Fibroblast of gingiva (primary cell): ENCODE results near the gene RANGAP1.
"Not testable (repeated sequence)": the region's sequence is repeated elsewhere in the genome, so short reads cannot be mapped to it uniquely, and the experiment has no call there.

ENCODE experiments used
- DNase-seq: peaks from one replicate; pipeline ENCODE4 v3.0.0-alpha.2; 2011; ENCODE audit warnings: low read depth

RANGAP1 gene

DNA sequence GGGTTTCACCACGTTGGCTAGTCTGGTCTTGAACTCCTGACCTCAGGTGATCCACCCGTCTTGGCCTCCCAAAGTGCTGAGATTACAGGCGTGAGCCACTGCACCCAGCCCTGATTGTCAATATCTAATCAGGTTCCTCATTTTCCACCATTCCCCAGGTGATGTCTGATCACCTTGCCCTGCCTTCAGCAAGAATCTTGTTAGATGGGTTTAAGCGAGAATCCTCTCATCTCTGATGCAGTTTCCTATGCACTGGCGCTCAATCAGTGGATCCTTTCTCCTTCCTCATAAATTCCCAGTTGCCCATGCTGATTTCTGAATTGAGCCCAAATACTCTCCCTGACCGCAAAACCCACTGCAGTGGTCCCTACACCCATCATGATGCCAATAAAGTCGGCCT lies 14.7 kb upstream of the RANGAP1 start:
- DNase-seq = no peak

DNA sequence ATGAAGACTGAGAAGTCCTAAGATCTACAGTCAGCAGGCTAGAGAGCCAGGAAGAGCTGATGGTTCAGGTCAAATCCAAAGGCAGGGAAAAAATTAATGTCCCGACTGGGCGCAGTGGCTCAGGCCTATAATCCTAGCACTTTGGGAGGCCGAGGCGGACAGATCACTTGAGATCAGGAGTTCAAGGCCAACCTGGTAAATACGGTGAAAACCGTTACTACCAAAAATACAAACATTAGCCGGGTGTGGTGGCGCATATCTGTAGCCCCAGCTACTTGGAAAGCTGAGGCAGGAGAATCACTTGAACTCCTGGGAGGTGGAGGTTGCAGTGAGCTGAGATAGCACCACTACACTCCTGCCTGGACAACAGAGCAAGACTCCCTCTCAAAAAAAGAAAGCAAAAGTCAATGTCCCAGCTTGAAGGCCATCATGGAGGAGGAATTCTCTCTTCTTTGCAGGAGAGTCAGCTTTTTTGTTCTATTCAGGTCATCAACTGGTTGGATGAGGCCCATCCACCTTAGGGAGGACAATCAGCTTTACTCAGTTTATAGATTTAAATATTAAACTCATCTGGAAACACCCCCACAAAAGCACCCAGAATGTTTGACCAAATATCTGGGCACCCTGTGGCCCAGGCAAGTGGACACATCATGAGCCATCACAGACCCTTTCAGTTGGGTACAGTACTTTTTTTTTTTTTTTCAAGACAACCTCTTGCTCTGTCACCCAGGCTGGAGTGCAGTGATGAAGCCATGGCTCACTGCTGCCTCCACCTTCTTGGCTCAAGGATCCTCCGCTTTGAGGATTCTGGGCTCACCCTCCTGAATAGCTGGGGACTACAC lies 11.1 kb upstream of the RANGAP1 start:
- no peak for DNase-seq

DNA sequence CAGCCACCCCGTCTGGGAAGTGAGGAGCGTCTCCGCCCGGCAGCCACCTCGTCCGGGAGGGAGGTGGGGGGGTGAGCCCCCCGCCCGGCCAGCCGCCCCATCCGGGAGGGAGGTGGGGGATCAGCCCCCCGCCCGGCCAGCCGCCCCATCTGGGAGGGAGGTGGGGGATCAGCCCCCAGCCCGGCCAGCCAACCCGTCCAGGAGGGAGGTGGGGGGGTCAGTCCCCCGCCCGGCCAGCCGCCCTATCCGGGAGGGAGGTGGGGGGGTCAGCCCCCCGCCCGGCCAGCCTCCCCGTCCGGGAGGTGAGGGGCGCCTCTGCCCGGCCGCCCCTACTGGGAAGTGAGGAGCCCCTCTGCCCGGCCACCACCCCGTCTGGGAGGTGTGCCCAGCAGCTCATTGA lies 8.8 kb upstream of the RANGAP1 start:
- not testable (repeated sequence) for DNase-seq

DNA sequence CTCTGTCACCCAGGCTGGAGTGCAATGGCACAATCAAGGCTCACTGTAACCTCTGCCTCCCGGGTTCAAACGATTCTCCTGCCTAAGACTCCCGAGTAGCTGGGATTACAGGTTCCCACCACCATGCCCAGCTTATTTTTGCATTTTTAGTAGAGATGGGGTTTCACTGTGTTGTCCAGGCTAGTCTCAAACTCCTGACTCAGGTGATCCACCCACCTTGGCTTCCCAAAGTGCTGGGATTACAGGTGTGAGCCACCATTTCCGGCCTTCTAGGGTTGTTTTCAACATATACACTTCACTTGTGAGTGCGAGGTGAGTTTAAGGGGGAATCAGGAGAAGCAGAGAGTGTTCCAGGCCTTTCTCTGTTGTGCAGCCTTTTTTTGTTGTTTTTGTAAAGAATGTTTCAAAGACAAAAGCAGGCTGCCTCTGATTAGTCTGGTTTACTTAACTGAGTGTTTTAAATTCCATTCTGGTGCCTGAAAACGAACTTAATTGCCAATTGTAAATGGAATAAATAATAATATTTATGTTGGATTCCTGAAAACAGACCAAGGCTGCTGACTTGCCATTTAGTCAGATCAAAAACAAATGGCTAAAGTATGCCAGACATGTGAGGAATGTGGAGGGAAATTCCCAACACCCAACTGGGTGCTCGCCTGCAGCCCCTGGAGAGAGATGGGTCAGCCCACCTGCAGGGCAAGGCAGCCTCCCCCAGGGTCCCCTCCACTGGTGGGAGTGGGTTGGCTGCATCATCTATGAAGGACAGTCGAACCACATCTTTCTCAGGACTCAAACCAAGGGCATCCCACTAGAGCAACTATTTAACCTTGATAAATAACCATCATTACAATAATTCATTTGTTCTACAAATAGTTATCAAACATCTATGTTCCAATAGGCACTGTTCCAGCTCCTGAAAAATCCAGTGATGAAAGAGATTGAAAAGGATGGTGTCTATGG lies 4.6 kb upstream of the RANGAP1 start:
- peak; percentile 92 for DNase-seq

DNA sequence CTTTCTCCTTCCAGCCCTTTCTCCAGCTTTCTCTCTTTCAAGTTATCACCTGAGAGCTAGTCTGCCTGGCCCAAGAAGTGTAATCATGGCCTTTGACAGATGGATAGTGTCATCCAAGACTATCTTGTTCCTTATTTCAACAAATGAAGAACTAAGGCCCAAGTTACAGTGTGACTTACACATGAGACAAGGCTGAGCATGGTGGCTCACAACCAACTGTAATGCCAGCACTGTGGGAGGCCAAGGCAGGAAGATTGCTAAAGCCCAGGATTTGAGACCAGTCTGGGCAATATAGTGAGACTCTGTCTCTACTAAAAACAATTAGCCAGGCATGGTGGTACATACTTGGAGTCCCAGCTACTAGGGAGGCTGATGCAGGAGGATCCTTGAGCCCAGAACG lies 3.7 kb upstream of the RANGAP1 start:
- peak; percentile 68 for DNase-seq

DNA sequence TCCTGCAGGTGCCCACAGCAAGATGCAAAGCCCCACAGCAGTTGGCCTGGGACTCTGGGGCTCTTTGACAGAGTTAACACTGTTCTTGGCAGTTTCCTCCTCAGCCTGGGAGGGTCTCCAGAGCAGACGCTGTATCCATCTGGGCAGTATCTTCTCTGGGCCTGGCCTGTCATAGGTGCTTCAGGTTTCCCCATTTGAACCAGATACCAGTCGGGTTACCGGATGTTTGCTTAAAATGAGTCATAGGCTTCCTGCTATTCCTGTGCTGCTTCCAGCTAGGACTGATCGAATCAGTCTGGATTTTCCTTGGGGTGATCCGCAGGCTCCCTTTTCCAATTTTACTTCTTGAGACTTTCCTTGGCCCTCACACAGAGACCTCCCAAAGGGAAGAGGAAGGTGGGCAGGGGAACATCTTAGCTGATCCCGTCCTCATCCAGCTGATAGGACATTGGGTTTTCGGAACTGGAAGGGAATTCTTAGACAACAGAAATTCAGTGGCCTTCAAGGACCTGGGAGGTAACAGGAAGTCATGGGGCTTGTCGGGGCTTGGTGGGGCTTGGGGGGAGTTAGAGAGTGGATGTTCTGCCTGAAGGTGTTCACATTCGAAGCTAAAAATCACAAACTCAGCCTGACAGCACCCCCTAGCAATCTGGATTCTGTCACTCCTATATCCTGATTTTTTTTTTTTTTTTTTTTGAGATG lies 2.4 kb upstream of the RANGAP1 start:
- peak; percentile 60 for DNase-seq

DNA sequence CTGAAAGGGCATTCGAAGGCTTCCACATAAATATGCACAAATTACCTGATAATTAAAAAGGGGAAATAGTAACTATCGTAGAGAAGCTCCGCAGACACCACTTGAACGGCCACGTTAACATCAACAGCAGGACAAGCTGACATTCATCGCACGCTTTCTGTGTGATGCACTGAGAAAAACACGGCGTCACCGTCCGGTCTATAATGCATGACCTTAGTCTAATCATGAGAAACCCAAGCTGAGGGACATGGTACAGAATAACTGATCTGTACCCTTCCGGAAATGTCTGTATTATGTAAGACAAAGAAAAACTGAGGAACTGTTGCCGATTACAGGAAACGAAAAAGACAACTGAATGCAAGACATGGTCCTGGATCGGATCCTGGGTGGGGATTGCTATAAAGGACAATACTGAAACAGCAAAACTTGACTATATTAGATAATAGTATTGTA lies 678 bp upstream of the RANGAP1 start:
- DNase-seq = no peak

DNA sequence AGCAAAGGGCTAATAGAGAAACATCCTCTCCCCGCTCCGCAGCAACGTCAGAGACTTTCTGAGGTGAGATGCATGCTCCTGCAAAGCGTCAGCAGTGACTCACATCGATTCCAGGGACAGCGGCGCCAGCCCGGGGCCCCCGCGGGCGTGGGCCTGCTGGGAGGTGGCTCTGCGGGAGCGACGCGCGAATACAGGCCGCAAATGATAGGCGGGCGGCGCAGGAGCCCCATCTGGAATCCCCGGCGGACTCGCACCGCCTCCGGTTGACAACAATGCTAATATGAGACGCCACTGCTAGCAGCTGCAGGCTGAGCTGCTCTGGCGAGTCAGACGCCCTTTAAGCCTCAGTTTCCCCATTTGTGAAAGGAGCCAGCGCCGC lies 557 bp downstream of the RANGAP1 start:
- peak; percentile 82 for DNase-seq

DNA sequence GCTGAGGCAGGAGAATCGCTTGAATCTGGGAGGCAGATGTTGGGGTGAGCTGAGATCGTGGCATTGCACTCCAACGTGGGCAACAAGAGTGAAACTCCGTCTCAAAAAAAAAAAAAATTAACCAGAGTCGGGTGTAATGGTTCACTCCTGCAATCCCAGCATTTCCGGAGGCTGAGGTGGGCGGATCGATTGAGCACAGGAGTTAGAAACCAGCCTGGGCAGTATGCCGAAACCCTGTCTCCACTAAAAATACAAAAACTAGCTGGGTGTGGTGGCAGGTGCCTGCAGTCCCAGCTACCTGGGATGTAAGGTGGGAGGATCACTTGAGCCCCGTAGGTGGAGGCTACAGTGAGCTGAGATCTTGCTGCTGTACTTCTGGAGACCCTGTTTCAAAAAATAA lies 1.5 kb downstream of the RANGAP1 start:
- DNase-seq = no peak

DNA sequence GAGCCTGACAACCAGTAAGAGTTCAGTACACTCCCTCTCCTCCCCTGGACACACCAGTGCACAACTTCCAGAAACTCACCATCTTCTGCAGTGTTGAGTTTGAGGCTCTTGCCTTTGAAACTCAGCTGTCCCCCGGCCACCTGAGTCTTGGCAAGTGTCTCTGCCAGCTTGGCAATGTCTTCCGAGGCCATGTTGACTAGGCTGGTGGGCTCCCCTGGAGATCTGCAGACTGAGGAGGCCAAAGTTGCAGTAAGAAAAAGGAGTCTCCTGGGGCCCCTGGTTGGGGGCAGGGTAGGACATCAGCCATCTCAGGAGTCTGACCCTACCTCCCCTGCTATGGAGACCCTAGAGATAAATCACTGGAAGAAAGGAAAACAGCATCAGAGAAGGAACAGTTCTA lies 5.1 kb downstream of the RANGAP1 start:
- no peak for DNase-seq

DNA sequence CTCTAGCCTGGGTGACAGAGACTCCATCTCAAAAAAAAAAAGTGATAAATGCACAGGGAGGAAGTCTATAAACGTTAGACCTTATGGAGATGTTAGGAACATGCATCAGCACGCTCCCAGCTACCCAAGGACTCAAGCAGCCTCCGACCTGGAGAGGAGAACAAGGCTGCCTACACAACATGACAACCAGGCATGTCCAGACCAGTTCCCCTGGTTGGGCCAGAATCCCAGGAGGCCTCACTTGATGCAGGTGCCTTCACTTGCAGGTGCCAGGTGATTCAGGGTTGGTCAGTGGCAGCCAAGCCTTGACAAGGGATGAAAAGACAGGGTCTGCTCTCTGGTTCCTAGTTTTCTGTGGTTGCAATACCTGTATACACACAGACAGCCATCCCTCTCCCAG lies 5.9 kb downstream of the RANGAP1 start:
- no peak for DNase-seq

DNA sequence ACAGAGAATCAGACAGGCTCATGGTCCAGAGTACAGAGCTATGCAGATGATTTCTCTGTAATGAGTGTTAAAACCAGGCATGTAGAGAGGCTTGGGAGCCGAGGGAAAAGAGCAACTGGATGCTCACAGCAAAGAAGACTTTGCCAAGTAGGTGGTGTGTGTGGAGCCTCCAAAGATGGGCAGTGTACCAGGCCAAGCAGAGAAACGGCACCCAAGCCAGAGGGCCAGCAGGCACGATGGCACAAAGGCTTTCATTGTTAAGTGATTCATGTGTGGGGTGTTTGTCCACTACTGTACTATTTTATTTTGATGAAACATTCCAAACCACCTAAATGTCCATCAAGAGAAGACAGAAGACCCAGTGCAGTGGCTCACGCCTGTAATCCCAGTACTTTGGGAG lies 11.1 kb downstream of the RANGAP1 start:
- DNase-seq = no peak

DNA sequence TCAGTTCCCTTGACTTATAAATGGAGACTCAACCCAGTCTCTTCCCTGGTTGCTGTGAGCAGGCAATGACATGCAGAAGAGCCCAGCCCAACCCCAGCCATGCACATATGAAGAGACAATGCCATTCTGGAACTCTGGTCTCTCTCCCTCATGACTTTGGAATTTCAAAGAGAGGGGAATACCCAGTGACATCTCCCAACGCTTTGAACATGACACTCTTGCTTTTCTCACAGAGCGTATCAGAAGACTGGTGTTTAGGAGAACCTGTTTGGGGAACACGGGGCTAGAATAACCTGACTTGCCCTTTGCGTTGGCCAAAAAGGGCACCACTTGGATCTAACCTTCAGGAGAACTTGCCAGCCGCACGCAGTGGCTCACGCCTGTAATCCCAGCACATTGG lies 12.9 kb downstream of the RANGAP1 start:
- no peak for DNase-seq

DNA sequence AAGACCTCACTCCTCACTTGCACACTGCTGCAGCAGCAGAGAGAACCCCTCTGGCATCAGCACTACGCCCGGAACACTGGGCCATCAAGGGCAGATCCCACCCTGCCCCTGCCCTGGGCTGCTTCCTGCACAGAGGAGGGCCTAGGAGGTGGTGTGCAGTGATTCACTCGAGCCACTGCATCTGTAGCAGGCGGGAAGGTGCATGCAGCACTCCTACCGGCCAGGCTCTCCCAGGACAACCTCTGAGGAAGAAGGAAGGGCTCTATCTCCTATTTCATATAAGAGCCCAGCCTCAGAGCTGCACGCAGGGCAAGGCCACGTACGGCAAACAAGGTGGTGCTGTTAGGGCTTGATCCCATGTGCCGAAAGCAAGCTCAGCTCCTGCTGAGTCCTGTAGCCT lies 14.2 kb downstream of the RANGAP1 start:
- DNase-seq = no peak

DNA sequence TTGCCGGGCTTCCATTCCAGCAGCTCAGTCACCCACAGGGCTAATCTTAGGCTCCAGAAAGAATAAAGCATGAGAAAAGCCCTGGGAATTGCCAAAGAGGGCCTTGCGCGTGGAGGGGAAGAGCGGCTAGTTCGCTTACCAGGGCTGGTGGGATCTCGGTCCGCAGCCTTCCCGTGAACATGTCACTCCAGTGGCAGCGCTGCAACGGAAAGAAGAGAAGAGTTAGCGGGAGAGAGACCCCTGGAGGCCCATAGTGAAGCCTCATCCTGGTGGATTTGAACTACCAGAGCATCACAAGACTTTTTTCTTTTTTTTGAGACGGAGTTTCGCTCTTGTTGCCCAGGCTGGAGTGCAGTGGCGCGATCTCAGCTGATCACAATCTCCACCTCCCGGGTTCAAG lies 18.0 kb downstream of the RANGAP1 start:
- DNase-seq = no peak

DNA sequence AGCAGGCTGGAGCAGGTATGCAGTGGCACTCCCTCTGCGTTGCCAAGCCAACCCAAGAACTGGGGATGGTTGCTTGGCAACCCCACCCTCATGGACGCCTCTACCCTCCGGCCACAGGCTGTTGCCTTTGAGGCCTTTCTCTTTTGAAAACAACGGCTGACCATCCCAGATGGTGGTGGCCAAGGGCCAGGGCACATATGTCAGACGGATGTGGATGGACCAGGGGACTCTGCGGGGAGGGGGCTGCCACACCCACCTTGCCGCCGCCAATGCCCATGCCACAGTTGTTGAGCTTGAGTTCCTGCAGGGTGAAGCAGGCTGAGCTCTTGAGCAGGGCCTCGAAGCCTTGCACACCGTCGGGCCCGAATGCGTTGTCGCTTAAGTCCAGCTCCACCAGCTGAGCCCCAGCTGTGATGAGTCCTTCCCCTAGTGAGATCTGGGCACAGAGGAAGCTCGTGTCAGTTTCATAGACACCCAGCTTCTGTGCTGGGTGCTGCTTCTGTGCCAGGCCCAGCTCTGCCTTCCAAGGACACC lies 21.5 kb downstream of the RANGAP1 start:
- no peak for DNase-seq

DNA sequence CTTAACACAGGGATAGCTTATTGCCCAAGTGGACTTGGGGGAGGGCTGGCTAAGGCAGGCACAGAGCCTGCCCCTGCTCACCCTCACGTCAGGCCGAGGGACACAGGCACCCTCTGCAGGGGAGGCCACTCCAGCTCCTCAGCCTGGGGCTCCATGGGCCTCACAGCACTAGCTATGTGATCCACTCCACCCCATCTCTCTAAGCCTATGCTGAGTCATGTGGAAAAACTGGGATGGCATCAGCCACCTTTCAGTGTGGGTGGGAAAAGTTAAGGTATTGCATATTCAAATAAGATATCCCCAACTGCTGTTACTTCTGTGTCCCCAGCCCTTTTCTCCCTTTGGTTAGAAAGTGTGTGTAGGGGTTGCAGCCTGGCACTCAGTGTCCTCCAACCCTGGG lies 22.3 kb downstream of the RANGAP1 start:
- no peak for DNase-seq

DNA sequence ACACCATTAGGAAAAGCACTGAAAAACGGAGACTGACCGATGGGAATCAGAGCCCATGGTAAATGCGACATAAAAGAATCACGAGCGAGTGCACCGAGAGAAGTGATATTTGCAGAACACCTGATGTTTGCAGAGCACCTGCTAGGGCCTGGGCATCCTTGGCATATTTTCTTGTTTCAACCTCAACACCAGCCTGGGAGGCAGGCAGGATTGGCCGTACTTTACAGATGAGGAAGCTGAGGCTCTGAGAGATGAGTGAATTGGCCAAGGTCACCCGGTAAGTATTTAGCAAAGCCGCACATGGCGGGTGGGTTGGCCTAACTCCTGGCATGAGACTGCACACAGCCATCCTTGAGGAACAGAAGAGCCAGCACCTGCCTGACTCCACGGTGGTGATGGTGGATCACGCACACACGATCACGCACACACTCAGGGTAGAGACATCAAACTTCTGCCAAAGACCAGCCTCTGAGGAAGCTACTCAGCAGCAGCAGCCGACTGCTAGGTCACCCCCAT lies 23.7 kb downstream of the RANGAP1 start:
- no peak for DNase-seq

DNA sequence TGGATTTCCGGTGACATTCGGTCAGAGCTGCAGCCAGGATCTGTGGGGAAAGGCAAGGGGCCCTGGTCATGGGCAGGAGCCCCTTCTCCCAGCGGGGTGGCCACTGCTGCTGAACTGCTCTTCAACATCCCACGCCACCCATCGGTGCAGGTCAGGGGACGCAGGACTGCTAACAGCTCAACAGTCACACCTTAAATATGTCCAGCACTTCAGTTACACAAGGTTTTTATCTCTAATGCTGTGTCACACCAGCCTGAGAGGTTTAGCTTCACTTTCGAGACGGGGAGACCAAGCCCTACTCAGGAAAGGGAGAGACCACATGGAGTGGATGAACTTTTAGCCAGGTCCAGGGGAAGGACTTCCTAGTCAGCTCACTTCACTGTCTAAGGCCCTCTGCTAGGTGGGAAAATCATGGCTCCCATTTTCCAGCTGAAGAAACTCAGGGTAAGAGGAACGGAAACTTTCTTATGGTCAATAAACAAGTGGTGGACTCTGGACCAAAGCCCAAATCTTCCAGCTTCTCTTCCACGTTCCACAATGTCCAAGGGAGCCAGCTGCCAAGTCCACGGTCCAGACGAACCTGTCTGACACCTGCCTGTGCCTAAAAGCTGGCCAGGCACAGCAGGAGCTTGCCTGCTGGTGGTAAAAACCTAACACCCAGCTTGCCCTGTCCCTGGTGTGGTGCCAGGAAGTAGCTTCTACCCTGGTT lies 24.3 kb downstream of the RANGAP1 start:
- no peak for DNase-seq

DNA sequence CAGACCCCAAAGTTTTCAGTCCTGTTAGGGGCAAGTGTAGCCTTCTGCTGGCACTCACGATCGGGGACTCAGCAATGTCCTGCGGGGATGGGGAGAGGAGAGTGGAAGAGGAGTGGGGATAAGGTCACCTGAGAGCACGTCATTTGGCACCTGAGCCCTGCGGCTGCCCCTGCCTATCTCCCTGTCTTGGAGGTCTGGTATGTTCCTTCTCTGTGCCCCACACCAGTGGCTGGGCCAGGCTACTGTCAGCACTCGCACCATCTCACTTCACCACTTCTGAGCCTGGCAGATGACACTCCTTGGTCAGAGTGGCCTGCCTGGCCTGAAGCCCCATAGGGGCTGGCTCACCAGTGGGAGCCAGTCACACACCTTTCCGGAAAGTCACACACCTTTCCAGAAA lies 25.1 kb downstream of the RANGAP1 start:
- no peak for DNase-seq

DNA sequence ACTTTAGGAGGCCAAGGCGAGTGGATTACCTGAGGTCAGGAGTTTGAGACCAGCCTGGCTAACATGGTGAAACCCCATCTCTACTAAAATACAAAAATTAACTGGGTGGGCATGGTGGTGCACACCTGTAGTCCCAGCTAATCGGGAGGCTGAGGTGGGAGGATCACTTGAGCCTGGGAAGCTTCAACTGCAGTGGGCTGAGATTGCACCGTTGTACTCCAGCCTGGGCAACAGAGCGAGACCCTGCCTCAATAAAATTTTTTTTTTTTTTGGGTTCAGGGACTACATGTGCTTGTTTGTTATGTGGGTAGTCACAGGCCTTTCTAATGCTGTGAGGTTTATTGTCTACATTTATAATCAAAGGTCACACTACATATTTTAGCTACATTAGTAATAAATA lies 26.2 kb downstream of the RANGAP1 start:
- DNase-seq = not testable (repeated sequence)
